K562 (cell line): ENCODE results near the gene ANKLE1. TPM values are rescaled to one million over a fixed set of nuclear protein-coding genes. Genes with fewer than 3 reads are reported as not detected.
A peak's percentile ranks its signal among the peaks of the same experiment; 100 is the strongest.

ENCODE experiments used
- ARHGAP35 ChIP-seq: fragments of 450-650 bp; IDR thresholded peaks from 2 replicates; pipeline ENCODE4 v1.6.1; 2018; ENCODE audit not compliant: partially characterized antibody
- CBX1 ChIP-seq: sonication (generic); IDR thresholded peaks from 2 replicates; pipeline ENCODE4 v1.6.1; 2016; ENCODE audit warnings: antibody characterized with exemption, low read depth, mild to moderate bottlenecking
- ESRRB ChIP-seq: fragments of 250-450 bp; sonication (Bioruptor Pico); IDR thresholded peaks from 2 replicates; pipeline ENCODE4 v1.5.0; 2020; ENCODE audit warnings: mild to moderate bottlenecking, moderate library complexity, borderline replicate concordance
- GATAD2B ChIP-seq: fragments of 450-650 bp; IDR thresholded peaks from 2 replicates; pipeline ENCODE4 v1.6.1; 2017; ENCODE audit warnings: mild to moderate bottlenecking, borderline replicate concordance
- HDAC6 ChIP-seq: IDR thresholded peaks from 2 replicates; pipeline ENCODE4 v1.6.1; 2012; ENCODE audit warnings: low read depth, mild to moderate bottlenecking, control low read depth, inconsistent platforms, low read length, moderate library complexity
- L3MBTL2 ChIP-seq: fragments of 450-650 bp; IDR thresholded peaks from 2 replicates; pipeline ENCODE4 v1.6.1; 2016; ENCODE audit warnings: mild to moderate bottlenecking, moderate library complexity
- MECOM ChIP-seq: fragments of 250-450 bp; sonication (Bioruptor Pico); IDR thresholded peaks from 2 replicates; pipeline ENCODE4 v1.8.0; 2022; ENCODE audit warnings: inconsistent platforms
- NBN ChIP-seq: fragments of 450-650 bp; IDR thresholded peaks from 2 replicates; pipeline ENCODE4 v1.6.1; 2016; ENCODE audit warnings: low read depth, mild to moderate bottlenecking
- PHF20 ChIP-seq: fragments of 450-650 bp; IDR thresholded peaks from 2 replicates; pipeline ENCODE4 v1.6.1; 2018; ENCODE audit not compliant: partially characterized antibody
- POLR2A ChIP-seq: fragments of 450-650 bp; conservative IDR thresholded peaks from 2 replicates; pipeline ENCODE4 v1.6.1; 2016
- PURB ChIP-seq: sonication (generic); formaldehyde crosslinking; IDR thresholded peaks from 2 replicates; pipeline ENCODE4 v1.9.0; 2021; ENCODE audit warnings: low read depth, mild to moderate bottlenecking, missing genetic modification reagents
- RBM25 ChIP-seq: fragments of 200-400 bp; formaldehyde crosslinking; IDR thresholded peaks from 2 replicates; pipeline ENCODE4 v1.6.1; 2018; ENCODE audit warnings: low read length, low read depth, moderate library complexity; ENCODE audit not compliant: severe bottlenecking
- SIN3B ChIP-seq: fragments of 450-650 bp; IDR thresholded peaks from 2 replicates; pipeline ENCODE4 v1.6.1; 2017; ENCODE audit warnings: low read depth, mild to moderate bottlenecking, moderate library complexity
- TFAM ChIP-seq: fragments of 250-450 bp; sonication (Bioruptor Pico); conservative IDR thresholded peaks from 2 replicates; pipeline ENCODE4 v1.5.0; 2021; ENCODE audit warnings: mild to moderate bottlenecking, moderate library complexity
- ZNF644 ChIP-seq: fragments of 200-800 bp; sonication (Bioruptor generic); IDR thresholded peaks from 2 replicates; pipeline ENCODE4 v1.6.1; 2016; ENCODE audit warnings: low read depth, missing genetic modification characterization, missing compliant biosample characterization
- polyA plus RNA-seq, 8 experiments: library from polyadenylated mRNA; depleted of rRNA in 4 of 8; stranded (reverse) in 5 of 8; unstranded in 3 of 8; fragments of >200 nt; fragmentation: Nextera tagmentation in 2 of 8; fragmentation: Illumina TruSeq in 1 of 8; extraction: Ambion mirVana in 2 of 8; extraction: Trizol in 1 of 8; gene quantifications; 2 replicates each; pipeline versions ENCODE4 v1.2.1 to v1.2.3, GENCODE V29; 2011 to 2014; ENCODE audit warnings: inconsistent platforms in 1 of 8, missing spikeins in 1 of 8
- total RNA-seq, 7 experiments: library from RNA; depleted of rRNA in 6 of 7; stranded (reverse); fragments of >200 nt in 6 of 7; fragmentation: Illumina TruSeq in 2 of 7; extraction: Trizol in 2 of 7; gene quantifications; 2 replicates each; pipeline versions ENCODE4 v1.2.1 to v1.2.3, GENCODE V29; 2011 to 2021; ENCODE audit warnings: low replicate concordance in 1 of 7
- TF ChIP-seq, protein P1 (sequence below): fragments of 200-600 bp; sonication (generic); IDR thresholded peaks from one replicate; pipeline ENCODE4 v1.6.1; 2012; ENCODE audit warnings: mild to moderate bottlenecking, low read depth, low read length, inconsistent platforms
- TF ChIP-seq, protein P2 (sequence below): fragments of 450-650 bp; IDR thresholded peaks from 2 replicates; pipeline ENCODE4 v1.7.1; 2018; ENCODE audit warnings: mild to moderate bottlenecking, low read depth; ENCODE audit not compliant: partially characterized antibody

Gene ANKLE1
- total and polyA plus RNA-seq, 9 of the 15 experiments (the other 6 are each of a cell fraction or from before 2014, with no cell fraction given) = 0.63 to 9.2 (median 2.9) TPM

GRCh38 chr19:17289489-17289888, 7.8 kb downstream of the ANKLE1 start (continued):
- TF ChIP-seq HDAC6 = no peak
- no peak for TF ChIP-seq SIN3B
- TF ChIP-seq GATAD2B = no peak
- peak; percentile 80 for TF ChIP-seq RBM25
- no peak for TF ChIP-seq ESRRB
- TF ChIP-seq MECOM (CRISPR knock-in tag) = no peak
- TF ChIP-seq POLR2A = 0 out of 2 replicates have a peak, but pooled peaks have one; percentile 45
- no peak for TF ChIP-seq TFAM (CRISPR knock-in tag)
- TF ChIP-seq, protein P1, sequence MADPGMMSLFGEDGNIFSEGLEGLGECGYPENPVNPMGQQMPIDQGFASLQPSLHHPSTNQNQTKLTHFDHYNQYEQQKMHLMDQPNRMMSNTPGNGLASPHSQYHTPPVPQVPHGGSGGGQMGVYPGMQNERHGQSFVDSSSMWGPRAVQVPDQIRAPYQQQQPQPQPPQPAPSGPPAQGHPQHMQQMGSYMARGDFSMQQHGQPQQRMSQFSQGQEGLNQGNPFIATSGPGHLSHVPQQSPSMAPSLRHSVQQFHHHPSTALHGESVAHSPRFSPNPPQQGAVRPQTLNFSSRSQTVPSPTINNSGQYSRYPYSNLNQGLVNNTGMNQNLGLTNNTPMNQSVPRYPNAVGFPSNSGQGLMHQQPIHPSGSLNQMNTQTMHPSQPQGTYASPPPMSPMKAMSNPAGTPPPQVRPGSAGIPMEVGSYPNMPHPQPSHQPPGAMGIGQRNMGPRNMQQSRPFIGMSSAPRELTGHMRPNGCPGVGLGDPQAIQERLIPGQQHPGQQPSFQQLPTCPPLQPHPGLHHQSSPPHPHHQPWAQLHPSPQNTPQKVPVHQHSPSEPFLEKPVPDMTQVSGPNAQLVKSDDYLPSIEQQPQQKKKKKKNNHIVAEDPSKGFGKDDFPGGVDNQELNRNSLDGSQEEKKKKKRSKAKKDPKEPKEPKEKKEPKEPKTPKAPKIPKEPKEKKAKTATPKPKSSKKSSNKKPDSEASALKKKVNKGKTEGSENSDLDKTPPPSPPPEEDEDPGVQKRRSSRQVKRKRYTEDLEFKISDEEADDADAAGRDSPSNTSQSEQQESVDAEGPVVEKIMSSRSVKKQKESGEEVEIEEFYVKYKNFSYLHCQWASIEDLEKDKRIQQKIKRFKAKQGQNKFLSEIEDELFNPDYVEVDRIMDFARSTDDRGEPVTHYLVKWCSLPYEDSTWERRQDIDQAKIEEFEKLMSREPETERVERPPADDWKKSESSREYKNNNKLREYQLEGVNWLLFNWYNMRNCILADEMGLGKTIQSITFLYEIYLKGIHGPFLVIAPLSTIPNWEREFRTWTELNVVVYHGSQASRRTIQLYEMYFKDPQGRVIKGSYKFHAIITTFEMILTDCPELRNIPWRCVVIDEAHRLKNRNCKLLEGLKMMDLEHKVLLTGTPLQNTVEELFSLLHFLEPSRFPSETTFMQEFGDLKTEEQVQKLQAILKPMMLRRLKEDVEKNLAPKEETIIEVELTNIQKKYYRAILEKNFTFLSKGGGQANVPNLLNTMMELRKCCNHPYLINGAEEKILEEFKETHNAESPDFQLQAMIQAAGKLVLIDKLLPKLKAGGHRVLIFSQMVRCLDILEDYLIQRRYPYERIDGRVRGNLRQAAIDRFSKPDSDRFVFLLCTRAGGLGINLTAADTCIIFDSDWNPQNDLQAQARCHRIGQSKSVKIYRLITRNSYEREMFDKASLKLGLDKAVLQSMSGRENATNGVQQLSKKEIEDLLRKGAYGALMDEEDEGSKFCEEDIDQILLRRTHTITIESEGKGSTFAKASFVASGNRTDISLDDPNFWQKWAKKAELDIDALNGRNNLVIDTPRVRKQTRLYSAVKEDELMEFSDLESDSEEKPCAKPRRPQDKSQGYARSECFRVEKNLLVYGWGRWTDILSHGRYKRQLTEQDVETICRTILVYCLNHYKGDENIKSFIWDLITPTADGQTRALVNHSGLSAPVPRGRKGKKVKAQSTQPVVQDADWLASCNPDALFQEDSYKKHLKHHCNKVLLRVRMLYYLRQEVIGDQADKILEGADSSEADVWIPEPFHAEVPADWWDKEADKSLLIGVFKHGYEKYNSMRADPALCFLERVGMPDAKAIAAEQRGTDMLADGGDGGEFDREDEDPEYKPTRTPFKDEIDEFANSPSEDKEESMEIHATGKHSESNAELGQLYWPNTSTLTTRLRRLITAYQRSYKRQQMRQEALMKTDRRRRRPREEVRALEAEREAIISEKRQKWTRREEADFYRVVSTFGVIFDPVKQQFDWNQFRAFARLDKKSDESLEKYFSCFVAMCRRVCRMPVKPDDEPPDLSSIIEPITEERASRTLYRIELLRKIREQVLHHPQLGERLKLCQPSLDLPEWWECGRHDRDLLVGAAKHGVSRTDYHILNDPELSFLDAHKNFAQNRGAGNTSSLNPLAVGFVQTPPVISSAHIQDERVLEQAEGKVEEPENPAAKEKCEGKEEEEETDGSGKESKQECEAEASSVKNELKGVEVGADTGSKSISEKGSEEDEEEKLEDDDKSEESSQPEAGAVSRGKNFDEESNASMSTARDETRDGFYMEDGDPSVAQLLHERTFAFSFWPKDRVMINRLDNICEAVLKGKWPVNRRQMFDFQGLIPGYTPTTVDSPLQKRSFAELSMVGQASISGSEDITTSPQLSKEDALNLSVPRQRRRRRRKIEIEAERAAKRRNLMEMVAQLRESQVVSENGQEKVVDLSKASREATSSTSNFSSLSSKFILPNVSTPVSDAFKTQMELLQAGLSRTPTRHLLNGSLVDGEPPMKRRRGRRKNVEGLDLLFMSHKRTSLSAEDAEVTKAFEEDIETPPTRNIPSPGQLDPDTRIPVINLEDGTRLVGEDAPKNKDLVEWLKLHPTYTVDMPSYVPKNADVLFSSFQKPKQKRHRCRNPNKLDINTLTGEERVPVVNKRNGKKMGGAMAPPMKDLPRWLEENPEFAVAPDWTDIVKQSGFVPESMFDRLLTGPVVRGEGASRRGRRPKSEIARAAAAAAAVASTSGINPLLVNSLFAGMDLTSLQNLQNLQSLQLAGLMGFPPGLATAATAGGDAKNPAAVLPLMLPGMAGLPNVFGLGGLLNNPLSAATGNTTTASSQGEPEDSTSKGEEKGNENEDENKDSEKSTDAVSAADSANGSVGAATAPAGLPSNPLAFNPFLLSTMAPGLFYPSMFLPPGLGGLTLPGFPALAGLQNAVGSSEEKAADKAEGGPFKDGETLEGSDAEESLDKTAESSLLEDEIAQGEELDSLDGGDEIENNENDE = no peak
- no peak for TF ChIP-seq PHF20
- TF ChIP-seq ZNF644 (tag) = no peak
- TF ChIP-seq PURB = no peak
- no peak for TF ChIP-seq ARHGAP35
- TF ChIP-seq, protein P2, sequence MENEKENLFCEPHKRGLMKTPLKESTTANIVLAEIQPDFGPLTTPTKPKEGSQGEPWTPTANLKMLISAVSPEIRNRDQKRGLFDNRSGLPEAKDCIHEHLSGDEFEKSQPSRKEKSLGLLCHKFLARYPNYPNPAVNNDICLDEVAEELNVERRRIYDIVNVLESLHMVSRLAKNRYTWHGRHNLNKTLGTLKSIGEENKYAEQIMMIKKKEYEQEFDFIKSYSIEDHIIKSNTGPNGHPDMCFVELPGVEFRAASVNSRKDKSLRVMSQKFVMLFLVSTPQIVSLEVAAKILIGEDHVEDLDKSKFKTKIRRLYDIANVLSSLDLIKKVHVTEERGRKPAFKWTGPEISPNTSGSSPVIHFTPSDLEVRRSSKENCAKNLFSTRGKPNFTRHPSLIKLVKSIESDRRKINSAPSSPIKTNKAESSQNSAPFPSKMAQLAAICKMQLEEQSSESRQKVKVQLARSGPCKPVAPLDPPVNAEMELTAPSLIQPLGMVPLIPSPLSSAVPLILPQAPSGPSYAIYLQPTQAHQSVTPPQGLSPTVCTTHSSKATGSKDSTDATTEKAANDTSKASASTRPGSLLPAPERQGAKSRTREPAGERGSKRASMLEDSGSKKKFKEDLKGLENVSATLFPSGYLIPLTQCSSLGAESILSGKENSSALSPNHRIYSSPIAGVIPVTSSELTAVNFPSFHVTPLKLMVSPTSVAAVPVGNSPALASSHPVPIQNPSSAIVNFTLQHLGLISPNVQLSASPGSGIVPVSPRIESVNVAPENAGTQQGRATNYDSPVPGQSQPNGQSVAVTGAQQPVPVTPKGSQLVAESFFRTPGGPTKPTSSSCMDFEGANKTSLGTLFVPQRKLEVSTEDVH = no peak
- no peak for TF ChIP-seq NBN
- TF ChIP-seq L3MBTL2 = no peak
- TF ChIP-seq CBX1 = no peak
